Measurements from ENCODE around the gene MRPL9. TPM values are rescaled to one million over a fixed set of nuclear protein-coding genes. Genes with fewer than 3 reads are reported as not detected.

The MRPL9 gene
- total RNA-seq, 3 donors from 2014 or later (not counting 1 experiment from before 2014, with no cell fraction given), result 93.6 to 110 (median 107) TPM

GRCh38 chr1:151776665-151777062 lies 13.4 kb upstream of the MRPL9 start:
- no peak for ATAC-seq
- intact Hi-C loops (cut with micrococcal nuclease), result no loop called here
- no peaks in the 10 kb centered on the region for H3K27me3 Mint-ChIP-seq (ENCODE audit: low read depth in 2 of 2)
- DNase-seq, result no peak
- no peaks in the 10 kb centered on the region for H3K4me1 Mint-ChIP-seq
- no peaks in the 10 kb centered on the region for H3K9me3 ChIP-seq (ENCODE audit: control insufficient read depth, insufficient read depth, low read length)
- H3K36me3 ChIP-seq (ENCODE audit: control insufficient read depth, insufficient read depth, low read length), result peaks cover 54% of the 10 kb centered on the region
- TF ChIP-seq CTCF (IDR thresholded peaks at IDR 0.05), result no peak
- WGBS (ENCODE audit: insufficient coverage), result 96% methylated on average over 3 of the region's 3 CpGs
- peaks cover 13% of the 10 kb centered on the region for H3K36me3 Mint-ChIP-seq
- no peak overlapping the region for H3K4me3 ChIP-seq (ENCODE audit: low read length)
- H3K27ac Mint-ChIP-seq, result no peak overlapping the region
- H3K27ac ChIP-seq (ENCODE audit: low read length), result no peak overlapping the region
- no peaks in the 10 kb centered on the region for H3K4me1 ChIP-seq (ENCODE audit: control insufficient read depth, insufficient read depth, low read length)
- no peaks in the 10 kb centered on the region for H3K27me3 ChIP-seq (ENCODE audit: control insufficient read depth, insufficient read depth, low read length)
- no peaks in the 10 kb centered on the region for H3K9me3 Mint-ChIP-seq
- no peak overlapping the region for H3K4me3 Mint-ChIP-seq

- Histone ChIP-seq H3K9me3 (ENCODE audit: control insufficient read depth, insufficient read depth, low read length) (no peaks in the 10 kb centered on the region), H3K27me3 (ENCODE audit: control insufficient read depth, insufficient read depth, low read length) (no peaks in the 10 kb centered on the region), H3K27ac (ENCODE audit: low read length) (no peak overlapping the region), H3K4me3 (ENCODE audit: low read length) (no peak overlapping the region), H3K4me1 (ENCODE audit: control insufficient read depth, insufficient read depth, low read length) (no peaks in the 10 kb centered on the region), H3K36me3 (ENCODE audit: control insufficient read depth, insufficient read depth, low read length) (peaks cover 50% of the 10 kb centered on the region)
- no peaks in the 10 kb centered on the region for H3K4me1 Mint-ChIP-seq
- 97% methylated on average over 7 of the region's 7 CpGs for WGBS (ENCODE audit: insufficient coverage)
- intact Hi-C loops (cut with micrococcal nuclease), result no loop called here
- ATAC-seq (no peak), DNase-seq (no peak)
- H3K27ac Mint-ChIP-seq, result no peak overlapping the region
- peaks cover 13% of the 10 kb centered on the region for H3K36me3 Mint-ChIP-seq
- H3K27me3 Mint-ChIP-seq (ENCODE audit: low read depth in 2 of 2), result no peaks in the 10 kb centered on the region
- no peaks in the 10 kb centered on the region for H3K9me3 Mint-ChIP-seq
- no peak for TF ChIP-seq CTCF (IDR thresholded peaks at IDR 0.05)
- no peak overlapping the region for H3K4me3 Mint-ChIP-seq
These were observed 12.8 kb upstream of the MRPL9 start for GRCh38 chr1:151775894-151776664.

- Histone ChIP-seq H3K9me3 (ENCODE audit: control insufficient read depth, insufficient read depth, low read length) (no peaks in the 10 kb centered on the region), H3K27ac (ENCODE audit: low read length) (no peak overlapping the region), H3K27me3 (ENCODE audit: control insufficient read depth, insufficient read depth, low read length) (no peaks in the 10 kb centered on the region), H3K36me3 (ENCODE audit: control insufficient read depth, insufficient read depth, low read length) (peaks cover 42% of the 10 kb centered on the region), H3K4me1 (ENCODE audit: control insufficient read depth, insufficient read depth, low read length) (no peaks in the 10 kb centered on the region), H3K4me3 (ENCODE audit: low read length) (no peak overlapping the region)
- intact Hi-C loops (cut with micrococcal nuclease), result no loop called here
- H3K27me3 Mint-ChIP-seq (ENCODE audit: low read depth in 2 of 2), result no peaks in the 10 kb centered on the region
- no peak for TF ChIP-seq CTCF (IDR thresholded peaks at IDR 0.05)
- no peak overlapping the region for H3K27ac Mint-ChIP-seq
- no peaks in the 10 kb centered on the region for H3K9me3 Mint-ChIP-seq
- DNase-seq (no peak), ATAC-seq (no peak)
- 88% methylated on average over 3 of the region's 3 CpGs for WGBS (ENCODE audit: insufficient coverage)
- peaks cover 13% of the 10 kb centered on the region for H3K36me3 Mint-ChIP-seq
- no peaks in the 10 kb centered on the region for H3K4me1 Mint-ChIP-seq
- no peak overlapping the region for H3K4me3 Mint-ChIP-seq
These were observed 11.1 kb upstream of the MRPL9 start for GRCh38 chr1:151774256-151774922.

Data from natural killer cell (primary cell).